ENCODE measurements around the gene CRKL. TPM values are rescaled to one million over a fixed set of nuclear protein-coding genes. Genes with fewer than 3 reads are reported as not detected.
"Not testable (repeated sequence)": the region's sequence is repeated elsewhere in the genome, so short reads cannot be mapped to it uniquely, and the experiment has no call there.

Gene CRKL
- total and polyA plus RNA-seq, 11 donors = 22.4 to 64.2 (median 52.9) TPM

DNA sequence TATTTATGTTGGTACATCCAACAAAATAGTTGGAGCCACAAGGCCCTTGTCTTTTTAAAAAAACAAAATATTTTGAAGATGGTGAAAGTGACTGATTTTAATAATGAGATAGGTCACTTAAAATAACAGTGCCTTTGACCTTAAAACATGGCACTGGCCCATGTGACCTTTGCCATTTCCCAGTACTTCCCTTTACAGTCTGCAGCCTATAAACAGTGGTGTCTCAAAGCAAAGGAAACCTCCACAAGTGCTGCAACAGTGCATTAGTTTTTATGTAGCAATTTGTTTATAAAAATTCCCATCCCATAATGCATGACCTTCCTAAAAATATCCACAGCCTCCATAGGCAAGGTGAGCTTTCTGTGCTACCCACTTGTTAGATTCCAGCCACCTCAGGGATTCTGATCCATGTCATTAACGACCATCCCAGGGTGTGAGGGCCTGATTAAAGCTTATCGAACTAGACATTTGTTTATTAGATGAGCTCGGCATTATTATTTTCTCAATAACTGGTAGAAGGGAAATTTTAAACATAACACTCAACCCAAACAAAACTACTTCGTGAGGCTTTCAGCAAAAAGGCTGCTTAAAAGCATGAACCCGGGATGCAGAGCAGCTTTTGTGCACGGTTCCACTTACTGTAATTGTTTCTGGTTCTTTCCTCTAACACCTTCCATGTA is 28.0 kb upstream of the CRKL start:
- H3K27ac ChIP-seq = no peak overlapping the region
- peaks cover 0 to 56% (median 44%) of the 10 kb centered on the region in 9 donors for H3K36me3 ChIP-seq
- no peaks in the 10 kb centered on the region for H3K27me3 ChIP-seq
- H3K4me1 ChIP-seq = peaks cover 0 to 25% (median 11%) of the 10 kb centered on the region in 12 donors
- intact Hi-C loops (cut with DNase I) = loop anchor here in 3 of 10 donors (10.0 kb wide), 3 partner anchors 46 to 126 kb away; partner anchors contain the start of genes AIFM3 (in 2 of the 3) and P2RX6 (in 1 of the 3)
- no peak overlapping the region for H3K4me3 ChIP-seq
- no peak for DNase-seq
- no peaks in the 10 kb centered on the region for H3K9me3 ChIP-seq
- WGBS, 4 donors = 79 to 90% (median 82%) methylated on average over 6 of the region's 6 CpGs
- no peak for ATAC-seq
- no peak for TF ChIP-seq POLR2A (IDR thresholded peaks at IDR 0.05)
- TF ChIP-seq, protein P1, sequence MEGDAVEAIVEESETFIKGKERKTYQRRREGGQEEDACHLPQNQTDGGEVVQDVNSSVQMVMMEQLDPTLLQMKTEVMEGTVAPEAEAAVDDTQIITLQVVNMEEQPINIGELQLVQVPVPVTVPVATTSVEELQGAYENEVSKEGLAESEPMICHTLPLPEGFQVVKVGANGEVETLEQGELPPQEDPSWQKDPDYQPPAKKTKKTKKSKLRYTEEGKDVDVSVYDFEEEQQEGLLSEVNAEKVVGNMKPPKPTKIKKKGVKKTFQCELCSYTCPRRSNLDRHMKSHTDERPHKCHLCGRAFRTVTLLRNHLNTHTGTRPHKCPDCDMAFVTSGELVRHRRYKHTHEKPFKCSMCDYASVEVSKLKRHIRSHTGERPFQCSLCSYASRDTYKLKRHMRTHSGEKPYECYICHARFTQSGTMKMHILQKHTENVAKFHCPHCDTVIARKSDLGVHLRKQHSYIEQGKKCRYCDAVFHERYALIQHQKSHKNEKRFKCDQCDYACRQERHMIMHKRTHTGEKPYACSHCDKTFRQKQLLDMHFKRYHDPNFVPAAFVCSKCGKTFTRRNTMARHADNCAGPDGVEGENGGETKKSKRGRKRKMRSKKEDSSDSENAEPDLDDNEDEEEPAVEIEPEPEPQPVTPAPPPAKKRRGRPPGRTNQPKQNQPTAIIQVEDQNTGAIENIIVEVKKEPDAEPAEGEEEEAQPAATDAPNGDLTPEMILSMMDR (IDR thresholded peaks at IDR 0.05) = no peak

DNA sequence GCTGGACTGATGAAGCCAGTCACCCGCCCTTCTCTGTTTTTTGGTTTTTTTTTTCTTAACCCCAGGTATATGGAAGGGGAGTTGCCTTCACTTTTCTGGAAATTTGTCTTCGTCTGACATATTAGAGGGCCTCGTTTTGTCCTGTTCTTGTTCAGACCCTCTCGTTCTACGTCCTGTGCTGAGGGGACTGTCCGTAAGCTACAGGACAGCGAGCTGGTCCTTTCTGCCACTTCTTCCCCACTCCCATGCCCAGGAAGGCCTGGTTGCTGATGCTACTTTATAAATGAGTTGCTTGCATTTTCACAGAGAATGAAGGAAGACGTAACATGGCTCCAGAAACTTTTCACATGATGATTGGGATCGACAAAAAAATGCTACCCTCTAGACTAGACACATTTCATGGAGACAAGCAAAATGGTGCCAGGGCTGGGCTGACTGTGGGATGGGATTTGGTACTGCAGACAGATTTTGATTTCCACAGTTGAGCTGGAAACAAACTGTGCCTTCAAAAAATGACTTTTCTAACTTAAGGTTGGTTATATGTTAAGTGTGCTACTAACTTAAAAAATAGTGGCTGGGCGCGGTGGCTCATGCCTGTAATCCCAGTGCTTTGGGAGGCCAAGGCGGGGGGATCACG is 27.2 kb upstream of the CRKL start:
- DNase-seq (no peak), ATAC-seq (no peak)
- WGBS, 4 donors = 88 to 97% (median 93%) methylated on average over 12 to 13 of the region's 13 CpGs
- no peak for TF ChIP-seq POLR2A (IDR thresholded peaks at IDR 0.05)
- TF ChIP-seq, protein P1 (IDR thresholded peaks at IDR 0.05) = no peak
- H3K27me3 ChIP-seq = no peaks in the 10 kb centered on the region
- intact Hi-C loops (cut with DNase I) = loop anchor here in 3 of 10 donors (10.0 kb wide), 3 partner anchors 45 to 125 kb away; partner anchors contain the start of genes AIFM3 (in 2 of the 3) and P2RX6 (in 1 of the 3)
- H3K4me1 ChIP-seq = peaks cover 0 to 19% (median 9%) of the 10 kb centered on the region in 12 donors
- peaks cover 0 to 48% (median 38%) of the 10 kb centered on the region in 9 donors for H3K36me3 ChIP-seq
- H3K4me3 ChIP-seq = no peak overlapping the region
- no peak overlapping the region for H3K27ac ChIP-seq
- no peaks in the 10 kb centered on the region for H3K9me3 ChIP-seq

DNA sequence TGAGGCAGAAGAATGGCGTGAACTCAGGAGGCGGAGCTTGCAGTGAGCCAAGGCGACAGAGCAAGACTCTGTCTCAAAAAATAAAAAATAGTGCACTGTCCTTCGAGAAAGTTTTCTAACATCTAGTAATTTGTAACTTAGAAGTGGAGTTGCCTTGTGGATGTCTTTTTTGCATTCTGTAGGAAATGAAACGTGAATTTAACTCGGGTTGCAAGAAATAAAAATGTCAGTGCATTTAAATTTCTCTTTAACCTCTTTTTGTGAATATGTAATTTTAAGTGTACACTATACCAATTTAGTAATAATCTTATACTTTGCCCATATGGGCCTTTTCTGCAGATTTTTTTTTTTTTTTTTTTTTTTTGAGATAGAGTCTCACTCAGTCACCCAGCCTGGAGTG is 26.2 kb upstream of the CRKL start:
- Histone ChIP-seq H3K4me3 (no peak overlapping the region), H3K27me3 (no peaks in the 10 kb centered on the region), H3K27ac (no peak overlapping the region), H3K9me3 (no peaks in the 10 kb centered on the region), H3K4me1 (peaks cover 0 to 9% (median under 1%) of the 10 kb centered on the region in 12 donors), H3K36me3 (peaks cover 0 to 42% (median 35%) of the 10 kb centered on the region in 9 donors)
- DNase-seq = no peak
- intact Hi-C loops (cut with DNase I) = no loop called here
- TF ChIP-seq, protein P1 (IDR thresholded peaks at IDR 0.05) = no peak
- TF ChIP-seq POLR2A (IDR thresholded peaks at IDR 0.05) = no peak
- WGBS, 4 donors = 97 to 98% (median 97%) methylated on average over 6 of the region's 6 CpGs
- no peak for ATAC-seq

DNA sequence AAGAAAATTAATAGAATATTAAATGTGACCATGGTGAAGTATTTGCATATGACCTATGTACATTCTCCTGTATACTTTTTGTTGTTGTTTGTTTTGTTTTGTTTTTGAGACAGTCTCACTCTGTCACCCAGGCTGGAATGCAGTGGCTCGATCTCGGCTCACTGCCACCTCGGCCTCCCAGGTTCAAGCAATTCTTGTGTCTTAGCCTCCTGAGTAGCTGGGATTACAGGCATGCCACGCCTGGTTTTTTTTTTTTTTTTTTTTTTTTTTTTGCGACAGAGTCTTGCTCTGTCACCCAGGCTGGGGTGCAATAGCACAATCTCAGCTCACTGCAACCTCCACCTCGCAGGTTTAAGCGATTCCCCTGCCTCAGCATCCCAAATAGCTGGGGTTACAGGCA is 19.5 kb upstream of the CRKL start:
- ATAC-seq; DNase-seq; H3K4me3 ChIP-seq; H3K27me3 ChIP-seq; H3K27ac ChIP-seq; H3K9me3 ChIP-seq; intact Hi-C loops (cut with DNase I); H3K36me3 ChIP-seq; H3K4me1 ChIP-seq: not testable (repeated sequence)
- WGBS, 4 donors = 89 to 91% (median 89%) methylated on average over 6 to 7 of the region's 7 CpGs

All from heart left ventricle (tissue), 16 donors.